Stimulated activated CD4-positive, alpha-beta T cell treated with anti-CD3 and anti-CD28 coated beads, Interleukin-2, amount 100 ng/mL, for 24 hours (primary cell): ENCODE results near the gene PAPPA2.

Experiments
- DNase-seq, 2 donors: peaks; one replicate each; pipeline ENCODE4 v3.0.0-alpha.2; 2020

The PAPPA2 gene

GRCh38 chr1:176866011-176866714 is 403.2 kb downstream of the PAPPA2 start:
- DNase-seq, result no peak

- DNase-seq, result no peak
Observed at GRCh38 chr1:176869577-176869976, 406.6 kb downstream of the PAPPA2 start.

GRCh38 chr1:176876966-176877515 is 414.1 kb downstream of the PAPPA2 start:
- no peak for DNase-seq

- no peak for DNase-seq
Observed at GRCh38 chr1:176877557-176877956, 414.6 kb downstream of the PAPPA2 start.

GRCh38 chr1:176878750-176879536 is 416.0 kb downstream of the PAPPA2 start:
- DNase-seq, result no peak

GRCh38 chr1:176879784-176880620 is 417.0 kb downstream of the PAPPA2 start:
- no peak for DNase-seq

- peak; percentile 37 to 60 for DNase-seq
Observed at GRCh38 chr1:176880955-176881595, 418.1 kb downstream of the PAPPA2 start.

- no peak for DNase-seq
Observed at GRCh38 chr1:176884286-176884685, 421.3 kb downstream of the PAPPA2 start.

- no peak for DNase-seq
Observed at GRCh38 chr1:176884911-176885310, 421.9 kb downstream of the PAPPA2 start.

- DNase-seq, result no peak
Observed at GRCh38 chr1:176885341-176885740, 422.4 kb downstream of the PAPPA2 start.

- no peak for DNase-seq
Observed at GRCh38 chr1:176885751-176886150, 422.8 kb downstream of the PAPPA2 start.

- DNase-seq, result no peak
Observed at GRCh38 chr1:176888471-176889032, 425.6 kb downstream of the PAPPA2 start.

- DNase-seq, result no peak
Observed at GRCh38 chr1:176893625-176894352, 430.8 kb downstream of the PAPPA2 start.

- no peak for DNase-seq
Observed at GRCh38 chr1:176894450-176894849, 431.5 kb downstream of the PAPPA2 start.
